Measurements from ENCODE around the gene DNMT1. TPM values are rescaled to one million over a fixed set of nuclear protein-coding genes. Genes with fewer than 3 reads are reported as not detected.
A peak's percentile ranks its signal among the peaks of the same experiment; 100 is the strongest.
"Not testable (repeated sequence)": the region's sequence is repeated elsewhere in the genome, so short reads cannot be mapped to it uniquely, and the experiment has no call there.

The DNMT1 gene
- total RNA-seq, 5 donors from 2014 or later (not counting 1 experiment from before 2014, with no cell fraction given): 199 to 245 (median 235) TPM

DNA sequence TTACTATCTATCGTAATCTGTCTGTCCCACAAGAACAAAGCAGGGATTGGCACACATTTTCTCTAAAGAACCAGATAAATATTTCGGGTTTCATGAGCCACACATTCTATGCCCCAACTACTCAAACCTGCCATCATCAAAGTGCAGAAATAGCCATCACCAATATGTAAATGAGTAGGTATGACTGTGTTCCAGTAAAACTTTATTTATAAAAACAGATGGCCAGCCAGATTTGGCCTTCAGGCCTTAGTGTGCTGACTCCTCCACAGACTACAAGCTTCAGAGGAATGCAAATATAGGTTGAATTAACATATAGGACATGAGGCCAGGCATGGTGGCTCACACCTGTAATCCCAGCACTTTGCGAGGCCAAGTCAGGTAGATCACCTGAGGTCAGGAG, 8.9 kb upstream of the DNMT1 start:
- Mint-ChIP-seq H3K27me3 (no peaks in the 10 kb centered on the region), H3K4me1 (peaks cover 3 to 9% (median 5%) of the 10 kb centered on the region in 3 donors), H3K4me3 (no peak overlapping the region), H3K36me3 (peaks cover 7% of the 10 kb centered on the region), H3K27ac (no peak overlapping the region), H3K9me3 (peaks cover 0 to 8% (median 3%) of the 10 kb centered on the region in 3 donors)
- Histone ChIP-seq H3K4me3 (ENCODE audit: control insufficient read depth in 1 of 2, extremely low read depth in 1 of 2, low read length in 1 of 2) (no peak overlapping the region), H3K27ac (ENCODE audit: low read length) (no peak overlapping the region), H3K27me3 (replicated peaks in 1 of 2; ENCODE audit: control insufficient read depth in 2 of 2, extremely low read depth in 1 of 2, insufficient read depth in 2 of 2, low read length in 1 of 2) (no peaks in the 10 kb centered on the region), H3K4me1 (ENCODE audit: control insufficient read depth in 1 of 2, extremely low read depth in 1 of 2, insufficient read depth in 2 of 2, low read length in 2 of 2) (peaks cover 0 to 4% of the 10 kb centered on the region in 2 experiments), H3K36me3 (ENCODE audit: control insufficient read depth in 2 of 2, extremely low read depth in 1 of 2, insufficient read depth in 1 of 2, low read length in 1 of 2) (no peaks in the 10 kb centered on the region), H3K9me3 (no peaks in the 10 kb centered on the region)
- CTCF ChIA-PET: no interaction called here
- POLR2A ChIA-PET: no interaction called here
- no CpG with 5 or more reads among the region's 3 CpGs for WGBS (ENCODE audit: insufficient coverage)
- no peak for DNase-seq
- no peak for ATAC-seq (replicated peaks in 1 of 4)

DNA sequence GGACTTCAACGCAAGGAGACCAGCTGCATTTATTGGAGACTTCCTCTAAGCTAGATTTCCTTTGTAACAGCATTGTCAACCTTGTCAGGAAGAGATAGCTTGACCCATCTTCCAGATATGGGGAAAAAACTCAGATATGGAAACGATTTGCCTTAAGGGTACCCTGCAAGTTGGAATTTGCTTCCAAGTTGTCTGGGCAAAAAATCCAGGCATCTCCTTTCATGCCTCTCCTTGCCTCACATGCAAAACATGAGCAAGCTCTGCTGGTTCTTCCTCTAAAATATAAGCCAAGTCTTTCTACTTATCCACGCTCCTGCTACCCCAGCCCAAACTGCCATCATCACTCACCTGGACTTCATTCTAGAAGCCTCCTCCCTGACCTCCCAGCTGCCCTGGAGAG, 6.4 kb upstream of the DNMT1 start:
- Histone ChIP-seq H3K27ac (ENCODE audit: low read length) (no peak overlapping the region), H3K4me1 (ENCODE audit: control insufficient read depth in 1 of 2, extremely low read depth in 1 of 2, insufficient read depth in 2 of 2, low read length in 2 of 2) (peaks cover 0 to 4% of the 10 kb centered on the region in 2 experiments), H3K27me3 (replicated peaks in 1 of 2; ENCODE audit: control insufficient read depth in 2 of 2, extremely low read depth in 1 of 2, insufficient read depth in 2 of 2, low read length in 1 of 2) (no peaks in the 10 kb centered on the region), H3K36me3 (ENCODE audit: control insufficient read depth in 2 of 2, extremely low read depth in 1 of 2, insufficient read depth in 1 of 2, low read length in 1 of 2) (no peaks in the 10 kb centered on the region), H3K9me3 (no peaks in the 10 kb centered on the region), H3K4me3 (ENCODE audit: control insufficient read depth in 1 of 2, extremely low read depth in 1 of 2, low read length in 1 of 2) (no peak overlapping the region)
- no peak overlapping the region for H3K27ac Mint-ChIP-seq
- no peaks in the 10 kb centered on the region for H3K9me3 Mint-ChIP-seq
- no peak for ATAC-seq (replicated peaks in 1 of 4)
- H3K4me3 Mint-ChIP-seq: no peak overlapping the region
- DNase-seq: no peak
- H3K36me3 Mint-ChIP-seq: no peaks in the 10 kb centered on the region
- H3K27me3 Mint-ChIP-seq: no peaks in the 10 kb centered on the region
- ChIA-PET POLR2A (no interaction called here), CTCF (no interaction called here)
- 93% methylated on average over 3 of the region's 3 CpGs for WGBS (ENCODE audit: insufficient coverage)
- peaks cover 6 to 10% (median 10%) of the 10 kb centered on the region in 3 donors for H3K4me1 Mint-ChIP-seq

GRCh38 chr19:10200101-10200500, 5.3 kb upstream of the DNMT1 start:
- not testable (repeated sequence) for H3K27me3 ChIP-seq (replicated peaks in 1 of 2; ENCODE audit: control insufficient read depth in 2 of 2, extremely low read depth in 1 of 2, insufficient read depth in 2 of 2, low read length in 1 of 2); H3K27ac Mint-ChIP-seq; H3K27me3 Mint-ChIP-seq; H3K9me3 ChIP-seq; H3K36me3 ChIP-seq (ENCODE audit: control insufficient read depth in 2 of 2, extremely low read depth in 1 of 2, insufficient read depth in 1 of 2, low read length in 1 of 2); ATAC-seq (replicated peaks in 1 of 4); H3K4me3 ChIP-seq (ENCODE audit: control insufficient read depth in 1 of 2, extremely low read depth in 1 of 2, low read length in 1 of 2); H3K9me3 Mint-ChIP-seq; H3K27ac ChIP-seq (ENCODE audit: low read length); DNase-seq; H3K4me3 Mint-ChIP-seq; H3K36me3 Mint-ChIP-seq
- ChIA-PET CTCF (interaction anchor here (0.6 to 0.7 kb wide), 2 partner anchors 29 to 104 kb away, joined by 3 read pairs; no protein-coding TSS in a partner anchor), POLR2A (interaction anchor here in 1 of 2 donors (0.6 kb wide), 2 partner anchors 19 to 23 kb away, joined by 3 to 5 read pairs; no protein-coding TSS in a partner anchor)
- H3K4me1 Mint-ChIP-seq: peaks cover 9 to 14% (median 11%) of the 10 kb centered on the region in 3 donors
- WGBS (ENCODE audit: insufficient coverage): 97% methylated on average over 4 of the region's 15 CpGs
- H3K4me1 ChIP-seq (ENCODE audit: control insufficient read depth in 1 of 2, extremely low read depth in 1 of 2, insufficient read depth in 2 of 2, low read length in 2 of 2): peaks cover 2 to 10% of the 10 kb centered on the region in 2 experiments

DNA sequence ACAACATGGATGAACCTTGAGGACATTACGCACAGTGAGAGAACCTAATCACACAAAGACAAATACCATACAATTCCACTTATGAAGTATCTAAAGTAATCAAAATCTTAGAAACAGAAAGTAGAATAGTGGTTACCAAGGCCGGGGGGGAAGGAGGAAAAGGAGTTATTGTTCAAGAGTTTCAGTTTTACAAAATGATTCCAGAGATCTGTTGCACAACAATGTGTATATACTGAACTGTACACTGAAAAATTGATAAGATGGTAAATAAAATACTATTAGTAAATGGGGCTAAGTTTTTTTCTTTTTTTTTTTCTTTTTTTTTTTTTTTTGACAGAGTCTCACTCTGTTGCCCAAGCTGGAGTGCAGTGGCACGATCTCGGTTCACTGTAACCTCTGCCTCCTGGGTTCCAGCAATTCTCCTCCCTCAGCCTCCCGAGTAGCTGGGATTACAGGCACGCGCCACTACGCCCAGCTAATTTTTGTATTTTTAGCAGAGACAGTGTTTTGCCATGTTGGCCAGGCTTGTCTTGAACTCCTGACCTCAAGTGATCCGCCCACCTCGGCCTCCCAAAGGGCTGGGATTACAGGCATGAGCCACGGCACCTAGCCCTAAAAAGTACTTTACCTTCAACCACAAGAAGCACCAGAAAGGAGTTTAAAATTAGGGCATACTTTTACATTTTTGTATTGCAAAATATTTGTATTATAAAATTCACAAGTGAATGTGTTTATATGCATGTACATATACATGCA, 4.3 kb upstream of the DNMT1 start:
- Histone ChIP-seq H3K27ac (ENCODE audit: low read length) (peak overlapping the region; percentile 41), H3K4me1 (ENCODE audit: control insufficient read depth in 1 of 2, extremely low read depth in 1 of 2, insufficient read depth in 2 of 2, low read length in 2 of 2) (peaks cover 2 to 16% of the 10 kb centered on the region in 2 experiments), H3K4me3 (ENCODE audit: control insufficient read depth in 1 of 2, extremely low read depth in 1 of 2, low read length in 1 of 2) (peak overlapping the region in 1 of 2 donors; percentile 15)
- ATAC-seq (replicated peaks in 1 of 4); H3K36me3 Mint-ChIP-seq; H3K9me3 Mint-ChIP-seq; H3K27me3 Mint-ChIP-seq; H3K27me3 ChIP-seq (replicated peaks in 1 of 2; ENCODE audit: control insufficient read depth in 2 of 2, extremely low read depth in 1 of 2, insufficient read depth in 2 of 2, low read length in 1 of 2); H3K36me3 ChIP-seq (ENCODE audit: control insufficient read depth in 2 of 2, extremely low read depth in 1 of 2, insufficient read depth in 1 of 2, low read length in 1 of 2); H3K9me3 ChIP-seq: not testable (repeated sequence)
- H3K4me3 Mint-ChIP-seq: peak overlapping the region; percentile 9 to 62 (median 53)
- H3K4me1 Mint-ChIP-seq: peaks cover 14 to 19% (median 15%) of the 10 kb centered on the region in 3 donors
- H3K27ac Mint-ChIP-seq: peak overlapping the region; percentile 81 to 88
- DNase-seq: peak in 1 of 35 experiments; percentile 34
- ChIA-PET CTCF (interaction anchor here in 1 of 2 donors (0.6 kb wide), 1 partner anchor 64 kb away, joined by 3 read pairs; no protein-coding TSS in a partner anchor), POLR2A (interaction anchor here in 1 of 2 donors (0.7 kb wide), 1 partner anchor 26 kb away, joined by 8 read pairs; no protein-coding TSS in a partner anchor)
- whole genome bisulfite sequencing (ENCODE audit: insufficient coverage): no CpG with 5 or more reads among the region's 11 CpGs

GRCh38 chr19:10195199-10195519, 406 bp upstream of the DNMT1 start:
- Histone ChIP-seq H3K4me3 (ENCODE audit: control insufficient read depth in 1 of 2, extremely low read depth in 1 of 2, low read length in 1 of 2) (peak overlapping the region; percentile 80 to 87), H3K27ac (ENCODE audit: low read length) (peak overlapping the region; percentile 64), H3K4me1 (ENCODE audit: control insufficient read depth in 1 of 2, extremely low read depth in 1 of 2, insufficient read depth in 2 of 2, low read length in 2 of 2) (peaks cover 13 to 44% of the 10 kb centered on the region in 2 experiments), H3K27me3 (replicated peaks in 1 of 2; ENCODE audit: control insufficient read depth in 2 of 2, extremely low read depth in 1 of 2, insufficient read depth in 2 of 2, low read length in 1 of 2) (no peaks in the 10 kb centered on the region), H3K9me3 (no peaks in the 10 kb centered on the region), H3K36me3 (ENCODE audit: control insufficient read depth in 2 of 2, extremely low read depth in 1 of 2, insufficient read depth in 1 of 2, low read length in 1 of 2) (peaks cover 0 to 5% of the 10 kb centered on the region in 2 donors)
- Mint-ChIP-seq H3K27ac (peak overlapping the region; percentile 85), H3K27me3 (no peaks in the 10 kb centered on the region), H3K4me3 (peak overlapping the region; percentile 90 to 94 (median 92)), H3K9me3 (no peaks in the 10 kb centered on the region), H3K36me3 (no peaks in the 10 kb centered on the region), H3K4me1 (peaks cover 33 to 44% (median 40%) of the 10 kb centered on the region in 3 donors)
- DNase-seq (no peak), ATAC-seq (replicated peaks in 1 of 4) (no peak)
- ChIA-PET POLR2A (no interaction called here), CTCF (interaction anchor here in 1 of 2 donors (0.5 to 1.3 kb wide), 2 partner anchors 57 to 185 kb away, joined by 3 read pairs; partner anchors contain the start of genes MRPL4 and TYK2)
- 40% methylated on average over 1 of the region's 6 CpGs for WGBS (ENCODE audit: insufficient coverage)

GRCh38 chr19:10193790-10194499, 808 bp downstream of the DNMT1 start:
- ChIA-PET POLR2A (no interaction called here), CTCF (interaction anchor here in 1 of 2 donors (1.1 kb wide), 1 partner anchor 56 kb away, joined by 3 read pairs; no protein-coding TSS in a partner anchor)
- H3K4me3 Mint-ChIP-seq: peak overlapping the region; percentile 90 to 94 (median 92)
- WGBS (ENCODE audit: insufficient coverage): under 1% methylated on average over 26 of the region's 30 CpGs
- H3K9me3 Mint-ChIP-seq: no peaks in the 10 kb centered on the region
- peaks cover 0 to 11% of the 10 kb centered on the region in 2 donors for H3K36me3 ChIP-seq (ENCODE audit: control insufficient read depth in 2 of 2, extremely low read depth in 1 of 2, insufficient read depth in 1 of 2, low read length in 1 of 2)
- no peak for ATAC-seq (replicated peaks in 1 of 4)
- H3K9me3 ChIP-seq: no peaks in the 10 kb centered on the region
- peak overlapping the region; percentile 87 to 92 for H3K27ac Mint-ChIP-seq
- H3K27ac ChIP-seq (ENCODE audit: low read length): peak overlapping the region; percentile 58
- H3K27me3 ChIP-seq (replicated peaks in 1 of 2; ENCODE audit: control insufficient read depth in 2 of 2, extremely low read depth in 1 of 2, insufficient read depth in 2 of 2, low read length in 1 of 2): no peaks in the 10 kb centered on the region
- H3K4me3 ChIP-seq (ENCODE audit: control insufficient read depth in 1 of 2, extremely low read depth in 1 of 2, low read length in 1 of 2): peak overlapping the region; percentile 80 to 87
- no peaks in the 10 kb centered on the region for H3K27me3 Mint-ChIP-seq
- peaks cover 5% of the 10 kb centered on the region for H3K36me3 Mint-ChIP-seq
- DNase-seq: peak in 16 of 35 experiments; percentile 1 to 33 (median 6)
- H3K4me1 ChIP-seq (ENCODE audit: control insufficient read depth in 1 of 2, extremely low read depth in 1 of 2, insufficient read depth in 2 of 2, low read length in 2 of 2): peaks cover 13 to 49% of the 10 kb centered on the region in 2 experiments
- peaks cover 37 to 51% (median 48%) of the 10 kb centered on the region in 3 donors for H3K4me1 Mint-ChIP-seq
